Stomach smooth muscle (tissue), 2 donors: Measurements from ENCODE around the gene PPP4R3C.
"Not testable (repeated sequence)": the region's sequence is repeated elsewhere in the genome, so short reads cannot be mapped to it uniquely, and the experiment has no call there.

Experiments
- H3K27ac ChIP-seq: one replicate; pipeline ENCODE4 v1.7.0; 2013; ENCODE audit warnings: mild to moderate bottlenecking, low read length, inconsistent platforms
- H3K27me3 ChIP-seq, 2 donors: one replicate each; pipeline ENCODE4 v1.7.0; 2013; ENCODE audit warnings: low read length in 2 of 2; ENCODE audit not compliant: insufficient read depth in 2 of 2, control insufficient read depth in 1 of 2
- H3K36me3 ChIP-seq, 2 donors: one replicate each; pipeline ENCODE4 v1.7.0; 2013; ENCODE audit warnings: low read length in 2 of 2; ENCODE audit not compliant: control insufficient read depth in 2 of 2, insufficient read depth in 2 of 2
- H3K4me1 ChIP-seq: one replicate; pipeline ENCODE4 v1.7.0; 2013; ENCODE audit warnings: low read length; ENCODE audit not compliant: control insufficient read depth, insufficient read depth
- H3K4me3 ChIP-seq, 2 donors: one replicate each; pipeline ENCODE4 v1.7.0; 2013; ENCODE audit warnings: low read length in 2 of 2
- H3K9ac ChIP-seq, 2 donors: one replicate each; pipeline ENCODE4 v1.7.0; 2013; ENCODE audit warnings: low read length in 2 of 2, mild to moderate bottlenecking in 1 of 2
- H3K9me3 ChIP-seq, 2 donors: one replicate each; pipeline ENCODE4 v1.7.0; 2013; ENCODE audit warnings: low read length in 2 of 2; ENCODE audit not compliant: control insufficient read depth in 2 of 2
- donor health status: healthy.
- donor health status: Pancreatic carcinoma.

Gene PPP4R3C

DNA sequence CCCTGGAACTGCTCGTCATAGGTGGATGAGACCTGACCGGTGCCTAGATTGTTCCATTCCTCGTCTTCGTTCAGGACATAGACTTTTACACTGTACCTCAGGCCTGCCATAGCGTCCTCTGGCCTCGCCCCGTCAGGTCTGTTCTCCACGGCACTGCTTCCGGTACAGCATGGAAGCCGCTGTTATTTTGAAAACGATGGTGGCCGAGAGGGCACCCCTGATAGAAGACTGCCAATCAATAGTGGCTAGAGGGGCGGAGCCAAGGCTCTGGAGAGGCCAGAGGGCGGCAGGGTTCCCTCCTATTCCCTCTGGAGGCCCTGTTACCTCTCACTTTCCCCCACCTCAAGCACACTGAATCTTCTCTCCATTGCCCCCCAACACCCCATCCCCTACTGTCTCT is at the start of gene PPP4R3C:
TSS of gene PPP4R3C (minus strand) at position 155 of the 400 bp plus-strand sequence. CDS start at position 110, 45 bp downstream.
- Histone ChIP-seq H3K9ac (no peak within 1 kb of the TSS), H3K9me3 (no peaks in the 10 kb centered on the region), H3K27ac (no peak within 1 kb of the TSS), H3K36me3 (no peaks in the 10 kb centered on the region), H3K4me1 (no peaks in the 10 kb centered on the region), H3K4me3 (no peak within 1 kb of the TSS), H3K27me3 (peaks cover 0 to 3% of the 10 kb centered on the region in 2 donors)

DNA sequence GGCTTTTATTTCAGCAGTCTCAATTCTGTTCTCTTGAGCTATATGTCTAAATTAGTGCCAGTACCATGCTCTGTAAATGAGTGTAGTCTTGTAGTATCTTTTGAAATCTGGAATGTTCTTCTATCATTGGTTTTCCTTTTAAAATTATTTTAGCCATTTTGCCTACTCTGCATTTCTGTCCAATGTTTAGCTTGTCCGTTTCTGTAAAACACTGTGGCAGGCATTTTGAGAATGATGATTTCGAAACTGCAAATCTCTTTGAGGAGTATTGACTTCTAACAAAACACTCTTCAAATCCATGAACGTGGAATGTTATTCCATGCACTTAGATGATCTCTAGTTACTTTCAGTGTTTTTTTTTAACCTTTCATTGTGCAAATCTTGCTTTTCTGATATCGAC is 28.3 kb upstream of the PPP4R3C start:
- Histone ChIP-seq H3K9ac (no peak overlapping the region), H3K36me3 (no peaks in the 10 kb centered on the region), H3K27ac (no peak overlapping the region), H3K27me3 (no peaks in the 10 kb centered on the region), H3K4me1 (no peaks in the 10 kb centered on the region), H3K4me3 (no peak overlapping the region), H3K9me3 (no peaks in the 10 kb centered on the region)

GRCh38 chrX:27466051-27466450 is 2.9 kb upstream of the PPP4R3C start:
- no peaks in the 10 kb centered on the region for H3K9me3 ChIP-seq
- H3K36me3 ChIP-seq, result no peaks in the 10 kb centered on the region
- no peak overlapping the region for H3K4me3 ChIP-seq
- H3K9ac ChIP-seq, result no peak overlapping the region
- peaks cover 0 to 3% of the 10 kb centered on the region in 2 donors for H3K27me3 ChIP-seq
- no peaks in the 10 kb centered on the region for H3K4me1 ChIP-seq
- H3K27ac ChIP-seq, result no peak overlapping the region

DNA sequence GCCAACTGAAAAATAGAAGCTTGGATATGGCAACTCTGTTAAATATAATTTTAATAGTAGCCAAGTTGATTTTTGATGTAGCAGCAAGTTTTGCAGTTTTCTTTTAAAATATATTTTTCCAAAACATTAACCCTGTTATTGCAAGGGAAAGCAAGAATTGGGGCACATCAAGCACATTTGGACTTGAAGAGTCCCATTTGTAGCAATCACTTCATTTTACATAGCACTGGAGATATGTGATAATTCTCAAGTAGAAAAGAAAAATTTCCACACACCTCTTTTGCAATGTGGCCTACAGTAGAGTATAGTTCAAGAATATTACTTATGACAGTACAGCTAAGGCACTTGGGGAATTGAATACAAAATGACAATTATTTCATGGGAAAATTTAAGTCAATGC is 1.9 kb upstream of the PPP4R3C start:
- H3K27ac ChIP-seq, result no peak overlapping the region
- no peaks in the 10 kb centered on the region for H3K4me1 ChIP-seq
- no peaks in the 10 kb centered on the region for H3K36me3 ChIP-seq
- no peak overlapping the region for H3K9ac ChIP-seq
- no peak overlapping the region for H3K4me3 ChIP-seq
- no peaks in the 10 kb centered on the region for H3K9me3 ChIP-seq
- H3K27me3 ChIP-seq, result peaks cover 0 to 3% of the 10 kb centered on the region in 2 donors

GRCh38 chrX:27459129-27459528 is 4.0 kb downstream of the PPP4R3C start:
- not testable (repeated sequence) for H3K9me3 ChIP-seq, H3K4me3 ChIP-seq, H3K36me3 ChIP-seq, H3K27ac ChIP-seq, H3K9ac ChIP-seq, H3K4me1 ChIP-seq, H3K27me3 ChIP-seq

GRCh38 chrX:27458544-27458943 is 4.6 kb downstream of the PPP4R3C start:
- not testable (repeated sequence) for H3K9me3 ChIP-seq, H3K4me3 ChIP-seq, H3K4me1 ChIP-seq, H3K27me3 ChIP-seq, H3K36me3 ChIP-seq, H3K9ac ChIP-seq, H3K27ac ChIP-seq

GRCh38 chrX:27451324-27451723 is 11.8 kb downstream of the PPP4R3C start:
- H3K36me3 ChIP-seq, result no peaks in the 10 kb centered on the region
- no peak overlapping the region for H3K27ac ChIP-seq
- H3K9ac ChIP-seq, result no peak overlapping the region
- H3K9me3 ChIP-seq, result no peaks in the 10 kb centered on the region
- no peaks in the 10 kb centered on the region for H3K4me1 ChIP-seq
- H3K27me3 ChIP-seq, result no peaks in the 10 kb centered on the region
- no peak overlapping the region for H3K4me3 ChIP-seq

DNA sequence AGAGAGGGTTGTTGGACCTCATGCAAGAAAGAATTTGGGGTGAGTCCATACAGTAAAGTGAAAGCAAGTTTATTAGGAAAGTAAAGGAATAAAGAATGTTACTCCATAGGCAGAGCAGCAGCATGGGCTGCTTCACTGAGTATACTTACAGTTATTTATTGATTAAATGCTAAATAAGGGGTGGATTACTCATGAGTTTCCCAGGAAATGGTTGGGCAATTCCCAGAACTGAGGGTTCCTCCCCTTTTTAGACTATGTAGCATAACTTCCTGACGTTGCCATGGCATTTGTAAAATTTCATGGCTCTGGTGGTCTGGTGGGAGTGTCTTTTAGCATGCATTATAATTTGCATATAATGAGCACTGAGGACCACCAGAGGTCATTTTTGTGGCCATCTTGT is 16.7 kb downstream of the PPP4R3C start:
- Histone ChIP-seq H3K27me3 (no peaks in the 10 kb centered on the region), H3K9ac (no peak overlapping the region), H3K4me1 (no peaks in the 10 kb centered on the region), H3K27ac (no peak overlapping the region), H3K9me3 (no peaks in the 10 kb centered on the region), H3K36me3 (no peaks in the 10 kb centered on the region), H3K4me3 (no peak overlapping the region)

GRCh38 chrX:27445438-27445837 is 17.7 kb downstream of the PPP4R3C start:
- Histone ChIP-seq H3K27ac (no peak overlapping the region), H3K4me1 (no peaks in the 10 kb centered on the region), H3K36me3 (no peaks in the 10 kb centered on the region), H3K4me3 (no peak overlapping the region), H3K9ac (no peak overlapping the region), H3K9me3 (no peaks in the 10 kb centered on the region), H3K27me3 (no peaks in the 10 kb centered on the region)

DNA sequence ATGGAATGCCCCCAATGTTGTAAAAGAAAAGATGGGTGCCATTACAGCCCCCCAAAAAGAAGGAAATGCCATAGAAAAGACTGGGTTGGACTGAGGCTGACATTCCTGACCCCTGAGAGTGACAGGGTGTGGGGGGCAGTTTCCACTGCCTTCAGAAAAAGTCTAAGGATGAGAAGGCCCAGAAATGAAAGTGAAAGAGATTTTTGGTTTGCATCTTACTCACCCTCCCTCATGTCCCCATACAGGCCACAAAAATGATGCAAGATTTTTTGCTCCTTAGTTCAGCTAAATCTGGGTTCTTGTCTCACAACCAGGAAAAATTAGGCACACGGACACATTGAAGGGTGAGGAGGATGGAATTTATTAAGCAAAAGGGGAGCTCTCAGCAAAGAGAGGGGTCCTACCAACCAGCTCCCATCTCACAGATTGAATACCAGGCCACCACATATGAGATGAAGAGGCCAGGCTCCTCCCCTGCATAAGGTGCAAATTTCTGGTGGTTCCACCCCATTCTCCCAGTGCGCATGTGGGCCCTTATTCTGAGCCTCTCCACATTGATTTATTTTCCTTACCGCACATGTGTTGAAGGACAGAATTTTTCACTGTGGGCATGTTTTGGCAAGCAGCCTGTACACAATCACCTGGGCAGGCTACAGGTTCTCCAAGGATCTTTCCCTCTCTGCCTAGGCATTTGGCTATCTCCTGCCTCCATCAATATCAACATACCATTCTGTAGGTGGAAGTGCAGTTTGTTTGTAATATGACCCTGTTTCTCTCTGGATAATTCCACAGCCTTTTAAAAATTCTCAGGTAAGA is 18.8 kb downstream of the PPP4R3C start:
- Histone ChIP-seq H3K9me3 (no peaks in the 10 kb centered on the region), H3K9ac (no peak overlapping the region), H3K27me3 (no peaks in the 10 kb centered on the region), H3K4me3 (no peak overlapping the region), H3K36me3 (no peaks in the 10 kb centered on the region), H3K4me1 (no peaks in the 10 kb centered on the region), H3K27ac (no peak overlapping the region)

GRCh38 chrX:27442392-27442791 is 20.7 kb downstream of the PPP4R3C start:
- H3K9me3 ChIP-seq, H3K4me1 ChIP-seq, H3K36me3 ChIP-seq, H3K9ac ChIP-seq, H3K27ac ChIP-seq, H3K27me3 ChIP-seq, H3K4me3 ChIP-seq: not testable (repeated sequence)
